Upper lobe of left lung (tissue), 6 donors: ENCODE measurements around the gene TAPBP. TPM values are rescaled to one million over a fixed set of nuclear protein-coding genes. Genes with fewer than 3 reads are reported as not detected.
A peak's percentile ranks its signal among the peaks of the same experiment; 100 is the strongest.
"Not testable (repeated sequence)": the region's sequence is repeated elsewhere in the genome, so short reads cannot be mapped to it uniquely, and the experiment has no call there.

Source experiments
- ATAC-seq, 2 donors: fragments of 200-7000 bp; cut with Tn5 transposase; one replicate each; pipeline ENCODE4 v1.9.1; 2022; ENCODE audit warnings: mild to moderate bottlenecking in 2 of 2, moderate library complexity in 2 of 2; ENCODE audit not compliant: low FRiP score in 2 of 2
- DNase-seq, 2 donors: peaks; one replicate each; pipeline ENCODE4 v3.0.0-alpha.2; 2019 to 2020
- H3K27ac ChIP-seq, 4 donors: fragments of 200-600 bp; sonication (generic); one replicate each; pipeline ENCODE4 v1.5.1; 2016 to 2019
- H3K27me3 ChIP-seq, 4 donors: fragments of 200-600 bp; sonication (generic); one replicate each; pipeline ENCODE4 v1.5.1; 2017 to 2019
- H3K36me3 ChIP-seq, 4 donors: fragments of 200-600 bp; sonication (generic); one replicate each; pipeline ENCODE4 v1.5.1; 2016 to 2019
- H3K4me1 ChIP-seq, 4 donors: fragments of 200-600 bp; sonication (generic); one replicate each; pipeline ENCODE4 v1.5.1; 2018 to 2019
- H3K4me3 ChIP-seq, 4 donors: fragments of 200-600 bp; sonication (generic); one replicate each; pipeline ENCODE4 v1.5.1; 2017 to 2019; ENCODE audit warnings: mild to moderate bottlenecking in 2 of 4, moderate library complexity in 1 of 4
- H3K9me3 ChIP-seq, 4 donors: fragments of 200-600 bp; sonication (generic); one replicate each; pipeline ENCODE4 v1.5.1; 2018 to 2019
- CTCF ChIP-seq, 6 experiments: fragments of 450-650 bp in 4 of 6; fragments of 200-600 bp in 2 of 6; sonication (generic) in 2 of 6; IDR thresholded peaks; one replicate each; pipeline ENCODE4 v1.5.1; 2016 to 2019; ENCODE audit warnings: antibody characterized with exemption in 6 of 6
- EP300 ChIP-seq, 4 donors: sonication (generic); formaldehyde crosslinking; IDR thresholded peaks; one replicate each; pipeline ENCODE4 v1.5.1; 2017; ENCODE audit warnings: antibody characterized with exemption in 4 of 4, control low read depth in 2 of 4
- POLR2A ChIP-seq, 4 donors: fragments of 450-650 bp; IDR thresholded peaks; one replicate each; pipeline ENCODE4 v1.5.1; 2016 to 2017; ENCODE audit warnings: antibody characterized with exemption in 4 of 4, mild to moderate bottlenecking in 2 of 4
- POLR2AphosphoS5 ChIP-seq, 2 donors: sonication (generic); formaldehyde crosslinking; IDR thresholded peaks; one replicate each; pipeline ENCODE4 v1.5.1; 2017; ENCODE audit warnings: antibody characterized with exemption in 2 of 2
- WGBS, 2 donors: methylation state at CpG; one replicate each; pipeline ENCODE4 v1.1.5; 2017 to 2018; 5-methylcytosine and 5-hydroxymethylcytosine counted together
- total RNA-seq, 6 donors: library from RNA; depleted of rRNA in 4 of 6; stranded (reverse); fragments of >200 nt in 4 of 6; gene quantifications; one replicate each; pipeline versions ENCODE4 v1.1.0 to v1.2.1, GENCODE V29; 2016 to 2021
- donor health status: DM: no; HTN: no; CAD: no; lungs with moderate emphysema.
- donor health status: DM: no; HTN: yes; CAD: no; lungs with severe emphysema.

Gene TAPBP
- total RNA-seq, 6 donors from 2014 or later, result 131 to 310 (median 221) TPM

- Histone ChIP-seq H3K4me3 (peak overlapping the region; percentile 62 to 82 (median 70)), H3K4me1 (peaks cover 35 to 55% (median 43%) of the 10 kb centered on the region in 4 donors), H3K9me3 (no peaks in the 10 kb centered on the region), H3K36me3 (peaks cover 12 to 67% (median 51%) of the 10 kb centered on the region in 4 donors), H3K27ac (peak overlapping the region; percentile 90 to 97 (median 95)), H3K27me3 (no peaks in the 10 kb centered on the region)
- ATAC-seq (peak; percentile 2 to 23), DNase-seq (no peak)
- TF ChIP-seq EP300 (IDR thresholded peaks at IDR 0.05) (no peak), POLR2A (IDR thresholded peaks at IDR 0.05) (no peak), CTCF (IDR thresholded peaks at IDR 0.05) (peak in 1 of 6 experiments; percentile 9)
- WGBS, 2 donors, result 1 to 4% methylated on average over 4 to 7 of the region's 7 CpGs
Observed at GRCh38 chr6:33271117-33271467, 42.8 kb downstream of the TAPBP start.

- Histone ChIP-seq H3K4me1 (no peaks in the 10 kb centered on the region), H3K36me3 (peaks cover 25 to 97% (median 67%) of the 10 kb centered on the region in 4 donors), H3K27me3 (no peaks in the 10 kb centered on the region), H3K9me3 (no peaks in the 10 kb centered on the region), H3K27ac (no peak overlapping the region), H3K4me3 (no peak overlapping the region)
- DNase-seq (no peak), ATAC-seq (no peak)
- WGBS, 2 donors, result 92% methylated on average over 5 to 7 of the region's 7 CpGs
- TF ChIP-seq EP300 (IDR thresholded peaks at IDR 0.05), result no peak
Observed at GRCh38 chr6:33264015-33264414, 49.9 kb downstream of the TAPBP start.

GRCh38 chr6:33262490-33262889 is 51.4 kb downstream of the TAPBP start:
- H3K36me3 ChIP-seq, result peaks cover 17 to 94% (median 57%) of the 10 kb centered on the region in 4 donors
- H3K4me3 ChIP-seq, DNase-seq, H3K27ac ChIP-seq, ATAC-seq, H3K9me3 ChIP-seq, H3K4me1 ChIP-seq, H3K27me3 ChIP-seq: not testable (repeated sequence)
- WGBS, 2 donors, result 96 to 97% methylated on average over 3 of the region's 3 CpGs

- ATAC-seq, result no peak
- Histone ChIP-seq H3K4me3 (no peak overlapping the region), H3K4me1 (no peaks in the 10 kb centered on the region), H3K9me3 (no peaks in the 10 kb centered on the region), H3K36me3 (peaks cover 13 to 78% (median 26%) of the 10 kb centered on the region in 4 donors), H3K27ac (no peak overlapping the region), H3K27me3 (no peaks in the 10 kb centered on the region)
- 73 to 85% methylated on average over 5 of the region's 5 CpGs for WGBS, 2 donors
- TF ChIP-seq POLR2A (IDR thresholded peaks at IDR 0.05) (no peak), CTCF (IDR thresholded peaks at IDR 0.05) (no peak), EP300 (IDR thresholded peaks at IDR 0.05) (no peak), POLR2AphosphoS5 (IDR thresholded peaks at IDR 0.05) (no peak)
- no peak for DNase-seq
Observed at GRCh38 chr6:33259032-33259431, 54.8 kb downstream of the TAPBP start.

GRCh38 chr6:33254591-33254990 is 59.3 kb downstream of the TAPBP start:
- DNase-seq, result no peak
- Histone ChIP-seq H3K4me3 (no peak overlapping the region), H3K4me1 (peaks cover 10 to 15% (median 11%) of the 10 kb centered on the region in 4 donors), H3K36me3 (peaks cover 0 to 39% (median 4%) of the 10 kb centered on the region in 4 donors), H3K27me3 (no peaks in the 10 kb centered on the region), H3K27ac (no peak overlapping the region), H3K9me3 (no peaks in the 10 kb centered on the region)
- no peak for ATAC-seq
- 93 to 95% methylated on average over 4 of the region's 4 CpGs for WGBS, 2 donors
- TF ChIP-seq POLR2A (IDR thresholded peaks at IDR 0.05), result no peak
- no peak for TF ChIP-seq POLR2AphosphoS5 (IDR thresholded peaks at IDR 0.05)
- TF ChIP-seq CTCF (IDR thresholded peaks at IDR 0.05), result no peak
- no peak for TF ChIP-seq EP300 (IDR thresholded peaks at IDR 0.05)

GRCh38 chr6:33252759-33253158 is 61.1 kb downstream of the TAPBP start:
- ATAC-seq, result no peak
- H3K27me3 ChIP-seq, result no peaks in the 10 kb centered on the region
- no peak for TF ChIP-seq EP300 (IDR thresholded peaks at IDR 0.05)
- TF ChIP-seq POLR2AphosphoS5 (IDR thresholded peaks at IDR 0.05), result no peak
- TF ChIP-seq CTCF (IDR thresholded peaks at IDR 0.05), result no peak
- no peak for TF ChIP-seq POLR2A (IDR thresholded peaks at IDR 0.05)

More at GRCh38 chr6:33252759-33253158, 61.1 kb downstream of the TAPBP start:
- Histone ChIP-seq H3K27ac (no peak overlapping the region), H3K9me3 (no peaks in the 10 kb centered on the region), H3K4me3 (no peak overlapping the region), H3K36me3 (peaks cover 0 to 24% (median 0%) of the 10 kb centered on the region in 4 donors), H3K4me1 (peaks cover 22 to 29% (median 24%) of the 10 kb centered on the region in 4 donors)
- DNase-seq, result no peak
